GM19239 (cell line): ENCODE results near the gene LCAT.
A peak's percentile ranks its signal among the peaks of the same experiment; 100 is the strongest.
"Not testable (repeated sequence)": the region's sequence is repeated elsewhere in the genome, so short reads cannot be mapped to it uniquely, and the experiment has no call there.

Source experiments
- DNase-seq: peaks from one replicate; pipeline ENCODE4 v3.0.0; 2011; ENCODE audit warnings: low spot score; ENCODE audit not compliant: insufficient read length
- FAIRE-seq: peaks from 2 replicates; lab custom pipeline; 2011; peaks lifted over from hg19 to GRCh38; lab: Jason Lieb, UNC

Gene LCAT

GRCh38 chr16:67917140-67917851 is 26.6 kb downstream of the LCAT start:
- FAIRE-seq (no peak), DNase-seq (no peak)

GRCh38 chr16:67915831-67916723 is 27.8 kb downstream of the LCAT start:
- FAIRE-seq = no peak
- no peak for DNase-seq

GRCh38 chr16:67915496-67915769 is 28.5 kb downstream of the LCAT start:
- FAIRE-seq = not testable (repeated sequence)

GRCh38 chr16:67914758-67915495 is 29.0 kb downstream of the LCAT start:
- FAIRE-seq = no peak

More at GRCh38 chr16:67915496-67915769, 28.5 kb downstream of the LCAT start:
- DNase-seq = not testable (repeated sequence)

DNA sequence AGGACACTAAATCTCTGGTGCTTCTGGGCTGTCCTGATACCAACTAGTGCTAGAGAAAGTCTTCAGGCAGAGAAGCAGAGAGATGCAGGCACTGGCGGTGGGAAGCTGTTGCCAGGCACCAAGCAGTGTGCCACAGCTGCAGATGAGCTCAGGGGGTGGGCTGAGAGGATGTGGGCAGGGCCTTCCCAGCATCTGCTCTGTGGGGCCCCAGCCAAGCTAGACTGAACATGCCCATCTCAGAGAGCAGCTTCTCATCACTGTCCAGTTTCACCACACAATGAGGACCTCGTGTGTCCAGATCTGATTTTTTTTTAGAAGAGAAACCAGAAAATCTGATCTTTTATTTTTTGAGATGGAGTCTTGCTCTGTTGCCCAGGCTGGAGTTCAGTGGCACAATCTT is 33.8 kb downstream of the LCAT start:
- DNase-seq = no peak
- FAIRE-seq = no peak

More at GRCh38 chr16:67914758-67915495, 29.0 kb downstream of the LCAT start:
- DNase-seq = no peak

- FAIRE-seq = no peak
- no peak for DNase-seq
Observed at GRCh38 chr16:67909056-67909742, 34.7 kb downstream of the LCAT start.

DNA sequence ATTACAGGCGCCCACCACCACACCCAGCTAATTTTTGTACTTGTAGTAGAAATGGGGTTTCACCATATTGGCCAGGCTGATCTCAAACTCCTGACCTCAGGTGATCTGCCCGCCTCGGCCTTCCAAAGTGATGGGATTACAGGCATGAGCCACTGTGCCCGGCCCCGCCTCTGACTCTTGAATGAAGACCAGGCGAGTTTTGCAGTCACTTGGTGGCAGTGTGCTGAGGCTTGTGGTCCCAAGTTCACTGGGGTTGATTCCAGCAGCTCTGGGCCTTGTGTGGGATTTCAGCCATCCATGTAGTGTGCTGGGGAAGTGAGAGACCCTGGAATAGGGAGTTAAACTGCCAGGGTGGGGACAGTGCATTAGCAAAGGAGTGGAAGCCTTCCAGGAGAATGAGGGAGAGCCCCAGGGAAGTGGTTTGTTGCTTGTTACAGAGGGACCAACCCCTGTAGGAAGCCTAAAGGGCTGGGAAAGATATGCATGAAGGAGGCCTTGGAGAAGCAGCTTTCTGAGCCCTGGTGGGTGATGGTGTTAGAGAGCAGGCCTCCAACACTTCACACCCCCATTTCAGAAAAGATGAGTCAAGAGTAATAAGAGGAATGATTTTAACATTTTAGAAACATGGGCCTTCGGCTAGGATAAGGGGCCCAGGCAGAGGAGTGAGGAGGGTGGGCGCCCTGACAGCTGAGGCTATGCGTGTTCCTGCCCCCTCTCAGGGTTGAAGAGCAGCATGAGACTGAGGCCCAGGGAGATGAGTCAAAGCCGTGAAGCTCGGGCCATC is 36.3 kb downstream of the LCAT start:
- FAIRE-seq (no peak), DNase-seq (no peak)

DNA sequence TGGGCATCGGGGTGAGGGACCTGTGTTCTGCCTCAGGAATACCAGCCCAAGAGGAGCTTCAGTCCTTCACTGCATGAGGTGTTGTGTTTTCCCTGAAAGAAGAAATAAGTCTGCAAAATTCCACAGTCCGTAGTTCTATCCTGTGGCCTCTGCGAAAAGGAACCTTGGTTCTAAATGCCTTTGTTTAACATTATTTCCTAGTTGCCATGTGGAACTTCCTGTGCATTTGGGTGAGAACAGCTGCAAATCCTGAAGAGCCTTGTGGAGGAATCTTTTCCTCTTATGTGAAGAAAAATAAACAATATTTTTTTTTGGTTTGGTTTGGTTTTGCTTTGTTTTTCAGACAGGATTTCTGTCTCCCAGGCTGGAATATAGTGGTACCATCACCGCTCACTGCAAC is 41.1 kb downstream of the LCAT start:
- FAIRE-seq = no peak
- no peak for DNase-seq

- FAIRE-seq (no peak), DNase-seq (no peak)
Observed at GRCh38 chr16:67901734-67902133, 42.2 kb downstream of the LCAT start.

GRCh38 chr16:67897231-67897630 is 46.7 kb downstream of the LCAT start:
- no peak for FAIRE-seq
- DNase-seq = no peak

GRCh38 chr16:67893743-67894399 is 50.0 kb downstream of the LCAT start:
- no peak for FAIRE-seq

GRCh38 chr16:67892899-67893742 is 50.8 kb downstream of the LCAT start, which contains the start of gene PSKH1:
Gene PSKH1 (plus strand): TSS chr16:67893254. CDS start chr16:67908750, 15,496 bp downstream.
- DNase-seq (peak; percentile 99), FAIRE-seq (peak; percentile 70)

More at GRCh38 chr16:67893743-67894399, 50.0 kb downstream of the LCAT start:
- DNase-seq = no peak

DNA sequence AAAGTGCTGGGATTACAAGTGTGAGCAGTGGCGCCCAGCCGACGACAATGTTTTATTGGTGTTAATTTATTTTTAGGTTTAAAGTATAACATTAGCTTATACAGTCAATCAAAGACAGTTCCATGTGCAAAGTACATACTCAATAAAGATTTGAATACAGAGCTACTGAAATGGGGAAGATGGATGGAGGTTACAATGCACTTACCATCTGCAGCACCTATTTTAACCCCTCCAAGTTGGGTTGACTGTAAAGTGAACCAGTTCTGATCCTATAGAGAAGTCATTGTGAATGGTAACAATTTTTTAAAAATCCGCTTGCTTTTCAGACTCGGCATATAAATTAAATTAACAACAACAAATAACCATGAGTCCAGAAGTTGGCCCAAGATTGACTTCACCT is 51.5 kb downstream of the LCAT start:
- FAIRE-seq = no peak
- DNase-seq = no peak
